GM12878 (cell line): Measurements from ENCODE around the gene FAM9C. TPM values are rescaled to one million over a fixed set of nuclear protein-coding genes. Genes with fewer than 3 reads are reported as not detected.

ENCODE experiments used
- ATAC-seq: fragments of 200-7000 bp; cut with Tn5 transposase; 3 replicates; pipeline ENCODE4 v1.9.1; 2020; ENCODE audit warnings: mild to moderate bottlenecking, moderate library complexity
- BruUV-seq: library from RNA; stranded (reverse); fragments of 400-500 nt; replicated peaks from 2 replicates; lab custom pipeline; 2021; lab: Mats Ljungman, UMichigan
- CTCF ChIA-PET: fragments of 300-600 bp; sonication (Branson Sonifier 250); formaldehyde crosslinking; extraction: SDS; loops from one replicate; lab custom pipeline; 2021; ENCODE audit warnings: inconsistent platforms; lab: Yijun Ruan, JAX
- POLR2A ChIA-PET: fragments of 350-600 bp; formaldehyde crosslinking; extraction: SDS; loops from one replicate; lab custom pipeline; 2021; ENCODE audit warnings: inconsistent platforms; lab: Charles Lee
- RAD21 ChIA-PET: fragments of 300-600 bp; sonication (Branson Sonifier 250); formaldehyde crosslinking; loops from one replicate; lab custom pipeline; 2023; ENCODE audit warnings: antibody characterized with exemption; ENCODE audit not compliant: unreplicated experiment; lab: Charles Lee
- SMC1A ChIA-PET: fragments of 300-600 bp; sonication (Branson Sonifier 250); formaldehyde crosslinking; loops from one replicate; lab custom pipeline; 2023; ENCODE audit not compliant: unreplicated experiment, uncharacterized antibody; lab: Charles Lee
- DNase-seq: peaks from one replicate; pipeline ENCODE4 v3.0.0-alpha.2; 2011; ENCODE audit warnings: low read depth, low spot score
- FAIRE-seq: peaks from 3 replicates; lab custom pipeline; 2011; peaks lifted over from hg19 to GRCh38; lab: Jason Lieb, UNC
- H2AFZ ChIP-seq: 2 replicates; pipeline ENCODE4 v1.6.0; 2011; ENCODE audit warnings: low read depth, low read length, control low read depth; ENCODE audit not compliant: control insufficient read depth
- H3K27ac ChIP-seq: 2 replicates; pipeline ENCODE4 v1.5.1; 2011; ENCODE audit warnings: control low read depth; ENCODE audit not compliant: control insufficient read depth, insufficient read depth
- H3K27me3 ChIP-seq, 2 experiments: replicated peaks in 1 of 2; 2 replicates each; pipeline versions ENCODE4 v1.6.0 to v1.6.1; 2011; ENCODE audit warnings: low read length in 1 of 2; ENCODE audit not compliant: control insufficient read depth in 2 of 2, insufficient read depth in 2 of 2
- H3K36me3 ChIP-seq, 2 experiments: 2 replicates each; pipeline ENCODE4 v1.5.1; 2011; ENCODE audit warnings: low read length in 1 of 2; ENCODE audit not compliant: control insufficient read depth in 2 of 2, insufficient read depth in 2 of 2
- H3K4me1 ChIP-seq: 2 replicates; pipeline ENCODE4 v1.6.1; 2011; ENCODE audit warnings: mild to moderate bottlenecking, low read length, moderate library complexity, mixed read lengths; ENCODE audit not compliant: control insufficient read depth, insufficient read depth
- H3K4me2 ChIP-seq: 2 replicates; pipeline ENCODE4 v1.6.0; 2011; ENCODE audit warnings: control low read depth; ENCODE audit not compliant: control insufficient read depth, insufficient read depth
- H3K4me3 ChIP-seq: fragments of 200-600 bp; sonication (generic); 2 replicates; pipeline ENCODE4 v1.5.1; 2016
- H3K79me2 ChIP-seq: 2 replicates; pipeline ENCODE4 v1.6.0; 2011; ENCODE audit warnings: low read length; ENCODE audit not compliant: control insufficient read depth, insufficient read depth
- H3K9ac ChIP-seq: 2 replicates; pipeline ENCODE4 v1.8.0; 2011; ENCODE audit warnings: low read length, control low read depth, mixed read lengths; ENCODE audit not compliant: control insufficient read depth, insufficient read depth
- H3K9me3 ChIP-seq: replicated peaks from 3 replicates; pipeline ENCODE4 v1.5.1; 2011; ENCODE audit warnings: mild to moderate bottlenecking, low read length; ENCODE audit not compliant: control insufficient read depth, insufficient read depth
- H4K20me1 ChIP-seq: 2 replicates; pipeline ENCODE4 v1.6.0; 2011; ENCODE audit not compliant: control insufficient read depth, insufficient read depth
- HCFC1 ChIP-seq: fragments of 150-350 bp; IDR thresholded peaks from 2 replicates; pipeline ENCODE4 v1.6.1; 2014; ENCODE audit warnings: low read length
- MTA2 ChIP-seq: fragments of 450-650 bp; IDR thresholded peaks from 2 replicates; pipeline ENCODE4 v1.6.1; 2016; ENCODE audit warnings: low read depth, mild to moderate bottlenecking, moderate library complexity
- ZNF217 ChIP-seq: fragments of 450-650 bp; IDR thresholded peaks from 2 replicates; pipeline ENCODE4 v1.6.1; 2017; ENCODE audit warnings: antibody characterized with exemption, mild to moderate bottlenecking
- WGBS: methylation state at CpG from one replicate; pipeline ENCODE4 v1.1.6; 2016; ENCODE audit warnings: low lambda C conversion rate; ENCODE audit not compliant: insufficient replicate concordance, insufficient coverage; ENCODE audit errors: missing lambda C conversion rate; 5-methylcytosine and 5-hydroxymethylcytosine counted together
- in situ Hi-C: fragments of 300-500 bp; cut with MboI; formaldehyde crosslinking; loops from 9 replicates; pipeline ENCODE4 v1.14.3; 2018; ENCODE audit warnings: mixed read lengths
- intact Hi-C: fragments of 100-400 bp; cut with micrococcal nuclease; formaldehyde crosslinking; loops from one replicate; pipeline ENCODE4 v1.14.2; 2022; ENCODE audit not compliant: unreplicated experiment
- polyA plus RNA-seq, 11 experiments: library from polyadenylated mRNA; depleted of rRNA in 4 of 11; unstranded in 6 of 11; stranded (reverse) in 5 of 11; fragments of >200 nt; fragmentation: Nextera tagmentation in 4 of 11; fragmentation: Illumina TruSeq in 1 of 11; extraction: Ambion mirVana in 4 of 11; extraction: Trizol in 1 of 11; gene quantifications; 1 replicate in 1 of 11; 2 replicates in 10 of 11; pipeline versions ENCODE4 v1.2.1 to v1.2.3, GENCODE V29; 2011 to 2016; ENCODE audit warnings: inconsistent platforms in 2 of 11, missing spikeins in 2 of 11, low read depth in 1 of 11
- total RNA-seq, 4 experiments: library from RNA; depleted of rRNA in 3 of 4; stranded (reverse); fragments of >200 nt in 3 of 4; fragmentation: Illumina TruSeq in 1 of 4; extraction: Trizol in 1 of 4; gene quantifications; 2 replicates each; pipeline versions ENCODE4 v1.2.1 to v1.2.3, GENCODE V29; 2013 to 2021

FAM9C gene
- total and polyA plus RNA-seq, 10 of the 15 experiments (the other 5 are each of a cell fraction or from before 2014, with no cell fraction given): 0.01 to 0.03 TPM; not detected in 8

DNA sequence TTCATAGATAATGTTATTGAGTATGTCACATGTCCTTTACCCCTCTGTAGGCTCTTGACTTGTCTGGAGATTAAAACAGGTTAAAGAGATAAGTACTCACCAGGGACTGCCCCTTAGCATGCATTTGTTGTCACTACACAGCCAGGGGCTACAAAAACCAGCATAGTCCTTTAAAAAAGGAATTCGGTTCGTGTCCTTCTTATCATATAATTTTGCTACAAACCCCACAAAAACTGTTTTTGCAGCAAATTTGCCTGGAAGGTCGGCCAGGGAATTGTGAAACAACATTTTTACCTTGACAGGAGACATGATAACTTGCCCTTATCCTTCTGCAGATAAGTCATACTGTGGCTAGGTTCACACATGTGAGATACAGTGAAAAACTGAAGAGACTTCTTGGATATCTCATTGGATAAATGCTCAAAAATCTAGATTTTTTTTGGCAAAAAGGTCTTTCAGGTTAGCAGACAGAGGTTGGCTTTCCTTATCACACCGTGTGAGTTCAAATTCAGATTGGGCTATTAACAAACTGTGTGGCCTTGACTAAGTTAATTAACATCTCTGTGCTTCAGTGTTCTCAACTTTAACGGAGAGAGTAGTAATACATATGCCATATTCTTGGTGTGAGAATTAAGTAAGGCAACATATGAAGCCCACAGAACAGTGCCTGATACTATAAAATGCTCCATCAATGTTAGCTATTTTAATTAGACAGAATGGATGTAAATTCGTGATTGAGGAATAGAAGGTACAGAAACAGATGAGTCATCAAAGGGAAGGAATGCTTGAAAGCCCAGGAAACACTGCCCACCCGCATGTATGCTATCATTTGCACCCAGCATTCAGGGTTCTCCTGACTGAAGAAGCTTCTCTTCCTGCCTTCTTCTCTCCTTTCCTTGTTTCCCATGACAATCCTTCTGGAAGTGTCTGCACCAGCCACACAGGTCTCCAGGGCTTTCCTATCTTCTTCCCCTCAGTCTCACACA is 30.0 kb downstream of the FAM9C start:
- no TSS peak for BruUV-seq
- Histone ChIP-seq H3K27ac (peak overlapping the region; percentile 96), H3K4me1 (peaks cover 55% of the 10 kb centered on the region), H3K4me2 (peak overlapping the region; percentile 84), H3K27me3 (no peaks in the 10 kb centered on the region), H4K20me1 (no peaks in the 10 kb centered on the region), H3K36me3 (no peaks in the 10 kb centered on the region), H3K9me3 (no peaks in the 10 kb centered on the region), H3K9ac (peak overlapping the region; percentile 58), H3K79me2 (no peaks in the 10 kb centered on the region), H3K4me3 (no peak overlapping the region), H2AFZ (peak overlapping the region; percentile 32)
- TF ChIP-seq MTA2 (peak; percentile 51; the same call in 1 of the 2 replicates), HCFC1 (no peak), ZNF217 (0 out of 2 replicates have a peak, but pooled peaks have one; percentile 15)
- DNase-seq: no peak
- 23% methylated on average over 7 of the region's 7 CpGs for WGBS
- peak; percentile 58 for ATAC-seq
- in situ Hi-C loops: no loop called here
- ChIA-PET POLR2A (interaction anchor here (0.6 to 3.5 kb wide), 17 partner anchors 8 to 78 kb away, joined by 3 to 11 read pairs (median 5); no protein-coding TSS in a partner anchor), SMC1A (interaction anchor here (0.8 to 25.1 kb wide), 25 partner anchors 9 to 243 kb away, joined by 3 to 847 read pairs (median 4); no protein-coding TSS in a partner anchor), RAD21 (interaction anchor here (0.7 to 22.5 kb wide), 15 partner anchors 8 to 242 kb away, joined by 3 to 689 read pairs (median 8); partner anchors contain the start of gene TMSB4X), CTCF (interaction anchor here (0.7 to 2.1 kb wide), 9 partner anchors 8 to 474 kb away, joined by 3 to 8 read pairs (median 4); no protein-coding TSS in a partner anchor)
- intact Hi-C loops: no loop called here
- no peak for FAIRE-seq
